Vagina (tissue), 2 donors: ENCODE results near the gene GATA2. TPM values are rescaled to one million over a fixed set of nuclear protein-coding genes. Genes with fewer than 3 reads are reported as not detected.

ENCODE experiments used
- DNase-seq, 2 donors: peaks; one replicate each; pipeline ENCODE4 v3.0.0-alpha.2; 2017; ENCODE audit errors: extremely low spot score in 2 of 2
- H3K27ac ChIP-seq: fragments of 200-600 bp; sonication (generic); one replicate; pipeline ENCODE4 v1.5.1; 2019
- H3K27me3 ChIP-seq: fragments of 200-600 bp; sonication (generic); one replicate; pipeline ENCODE4 v1.5.1; 2019
- H3K36me3 ChIP-seq, 2 donors: fragments of 200-600 bp; sonication (generic); one replicate each; pipeline ENCODE4 v1.5.1; 2017 to 2019
- H3K4me1 ChIP-seq: fragments of 200-600 bp; sonication (generic); one replicate; pipeline ENCODE4 v1.5.1; 2019
- H3K4me3 ChIP-seq, 2 donors: fragments of 200-600 bp; sonication (generic); 1 replicate in 1 of 2; 2 replicates in 1 of 2; pipeline ENCODE4 v1.5.1; 2016 to 2019
- H3K9me3 ChIP-seq: fragments of 200-600 bp; sonication (generic); one replicate; pipeline ENCODE4 v1.5.1; 2019
- POLR2A ChIP-seq, 2 donors: fragments of 450-650 bp; IDR thresholded peaks; one replicate each; pipeline ENCODE4 v1.6.1; 2017; ENCODE audit warnings: antibody characterized with exemption in 2 of 2, mild to moderate bottlenecking in 2 of 2, moderate library complexity in 2 of 2
- POLR2AphosphoS5 ChIP-seq, 2 donors: sonication (generic); formaldehyde crosslinking; IDR thresholded peaks; one replicate each; pipeline ENCODE4 v1.9.0; 2017; ENCODE audit warnings: antibody characterized with exemption in 2 of 2, mild to moderate bottlenecking in 2 of 2, low read depth in 1 of 2; ENCODE audit not compliant: insufficient read depth in 1 of 2
- intact Hi-C: fragments of 100-400 bp; cut with DNase I; formaldehyde crosslinking; loops from one replicate; pipeline ENCODE4 v1.15.1; 2023
- total RNA-seq: library from RNA; depleted of rRNA; stranded (reverse); fragments of >200 nt; gene quantifications from one replicate; pipeline ENCODE4 v1.2.3, GENCODE V29; 2016
- TF ChIP-seq, protein P1 (sequence below), 3 experiments: fragments of 450-650 bp in 2 of 3; fragments of 200-600 bp in 1 of 3; sonication (generic) in 1 of 3; IDR thresholded peaks; one replicate each; pipeline ENCODE4 v1.5.1; 2017 to 2019; ENCODE audit warnings: antibody characterized with exemption in 3 of 3, mild to moderate bottlenecking in 2 of 3, moderate library complexity in 2 of 3

The GATA2 gene
- total RNA-seq, 1 donor from 2014 or later, result 50.6 TPM

DNA sequence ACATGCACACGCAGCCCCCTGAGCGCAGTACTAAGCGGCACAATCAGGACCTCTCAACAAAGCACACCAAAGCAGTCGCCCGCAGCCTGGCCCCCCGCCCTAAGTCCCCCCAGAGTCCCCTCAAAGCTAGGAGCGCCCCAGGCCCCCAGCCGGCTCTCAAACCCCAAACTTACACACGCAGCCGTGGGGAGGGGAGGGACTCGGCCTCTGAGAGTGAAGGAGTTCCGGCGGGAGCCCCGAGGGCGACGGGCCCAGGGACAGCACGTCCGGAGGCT is 5.5 kb downstream of the GATA2 start:
- Histone ChIP-seq H3K36me3 (no peaks in the 10 kb centered on the region), H3K27ac (peak overlapping the region; percentile 95), H3K4me3 (peak overlapping the region; percentile 83), H3K9me3 (no peaks in the 10 kb centered on the region), H3K27me3 (no peaks in the 10 kb centered on the region), H3K4me1 (peaks cover 85% of the 10 kb centered on the region)
- no peak for TF ChIP-seq POLR2A (IDR thresholded peaks at IDR 0.05)
- no peak for TF ChIP-seq POLR2AphosphoS5 (IDR thresholded peaks at IDR 0.05; ENCODE audit: insufficient read depth in 1 of 2, low read depth in 1 of 2)
- TF ChIP-seq, protein P1, sequence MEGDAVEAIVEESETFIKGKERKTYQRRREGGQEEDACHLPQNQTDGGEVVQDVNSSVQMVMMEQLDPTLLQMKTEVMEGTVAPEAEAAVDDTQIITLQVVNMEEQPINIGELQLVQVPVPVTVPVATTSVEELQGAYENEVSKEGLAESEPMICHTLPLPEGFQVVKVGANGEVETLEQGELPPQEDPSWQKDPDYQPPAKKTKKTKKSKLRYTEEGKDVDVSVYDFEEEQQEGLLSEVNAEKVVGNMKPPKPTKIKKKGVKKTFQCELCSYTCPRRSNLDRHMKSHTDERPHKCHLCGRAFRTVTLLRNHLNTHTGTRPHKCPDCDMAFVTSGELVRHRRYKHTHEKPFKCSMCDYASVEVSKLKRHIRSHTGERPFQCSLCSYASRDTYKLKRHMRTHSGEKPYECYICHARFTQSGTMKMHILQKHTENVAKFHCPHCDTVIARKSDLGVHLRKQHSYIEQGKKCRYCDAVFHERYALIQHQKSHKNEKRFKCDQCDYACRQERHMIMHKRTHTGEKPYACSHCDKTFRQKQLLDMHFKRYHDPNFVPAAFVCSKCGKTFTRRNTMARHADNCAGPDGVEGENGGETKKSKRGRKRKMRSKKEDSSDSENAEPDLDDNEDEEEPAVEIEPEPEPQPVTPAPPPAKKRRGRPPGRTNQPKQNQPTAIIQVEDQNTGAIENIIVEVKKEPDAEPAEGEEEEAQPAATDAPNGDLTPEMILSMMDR (IDR thresholded peaks at IDR 0.05), result no peak
- intact Hi-C loops, result no loop called here
- DNase-seq, result no peak

GRCh38 chr3:128486681-128487537 is 6.1 kb downstream of the GATA2 start:
- Histone ChIP-seq H3K4me1 (peaks cover 84% of the 10 kb centered on the region), H3K36me3 (no peaks in the 10 kb centered on the region), H3K27me3 (no peaks in the 10 kb centered on the region), H3K4me3 (peak overlapping the region; percentile 83), H3K27ac (peak overlapping the region; percentile 95), H3K9me3 (no peaks in the 10 kb centered on the region)
- no peak for DNase-seq
- intact Hi-C loops, result no loop called here
- TF ChIP-seq, protein P1 (IDR thresholded peaks at IDR 0.05), result no peak
- TF ChIP-seq POLR2AphosphoS5 (IDR thresholded peaks at IDR 0.05; ENCODE audit: insufficient read depth in 1 of 2, low read depth in 1 of 2), result peak in 1 of 2 donors; percentile 31

DNA sequence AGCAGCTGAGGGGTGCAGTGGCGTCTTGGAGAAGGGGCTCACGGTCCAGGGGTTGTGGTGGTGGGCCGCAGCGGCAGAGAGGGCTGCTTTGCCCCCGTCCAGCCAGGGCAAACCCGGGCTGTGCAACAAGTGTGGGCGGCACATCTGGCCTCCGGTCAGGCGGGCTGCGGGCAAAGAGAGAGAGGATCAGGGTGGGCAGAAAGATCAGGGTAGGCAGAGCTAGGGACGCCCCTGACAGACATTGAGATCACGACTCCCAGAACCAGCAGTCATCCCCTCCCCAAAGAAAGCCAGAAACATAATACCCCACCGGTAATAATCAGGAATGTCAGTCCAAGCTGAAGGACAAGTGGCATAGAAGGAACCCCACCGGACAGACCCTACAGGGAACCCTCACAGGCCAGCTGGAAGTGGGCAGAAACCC is 6.8 kb downstream of the GATA2 start:
- intact Hi-C loops, result no loop called here
- H3K4me3 ChIP-seq, result peak overlapping the region; percentile 83
- no peaks in the 10 kb centered on the region for H3K36me3 ChIP-seq
- H3K4me1 ChIP-seq, result peaks cover 85% of the 10 kb centered on the region
- H3K27ac ChIP-seq, result peak overlapping the region; percentile 95
- no peaks in the 10 kb centered on the region for H3K27me3 ChIP-seq
- no peaks in the 10 kb centered on the region for H3K9me3 ChIP-seq
- DNase-seq, result no peak
- TF ChIP-seq POLR2AphosphoS5 (IDR thresholded peaks at IDR 0.05; ENCODE audit: insufficient read depth in 1 of 2, low read depth in 1 of 2), result no peak
- TF ChIP-seq, protein P1 (IDR thresholded peaks at IDR 0.05), result no peak

DNA sequence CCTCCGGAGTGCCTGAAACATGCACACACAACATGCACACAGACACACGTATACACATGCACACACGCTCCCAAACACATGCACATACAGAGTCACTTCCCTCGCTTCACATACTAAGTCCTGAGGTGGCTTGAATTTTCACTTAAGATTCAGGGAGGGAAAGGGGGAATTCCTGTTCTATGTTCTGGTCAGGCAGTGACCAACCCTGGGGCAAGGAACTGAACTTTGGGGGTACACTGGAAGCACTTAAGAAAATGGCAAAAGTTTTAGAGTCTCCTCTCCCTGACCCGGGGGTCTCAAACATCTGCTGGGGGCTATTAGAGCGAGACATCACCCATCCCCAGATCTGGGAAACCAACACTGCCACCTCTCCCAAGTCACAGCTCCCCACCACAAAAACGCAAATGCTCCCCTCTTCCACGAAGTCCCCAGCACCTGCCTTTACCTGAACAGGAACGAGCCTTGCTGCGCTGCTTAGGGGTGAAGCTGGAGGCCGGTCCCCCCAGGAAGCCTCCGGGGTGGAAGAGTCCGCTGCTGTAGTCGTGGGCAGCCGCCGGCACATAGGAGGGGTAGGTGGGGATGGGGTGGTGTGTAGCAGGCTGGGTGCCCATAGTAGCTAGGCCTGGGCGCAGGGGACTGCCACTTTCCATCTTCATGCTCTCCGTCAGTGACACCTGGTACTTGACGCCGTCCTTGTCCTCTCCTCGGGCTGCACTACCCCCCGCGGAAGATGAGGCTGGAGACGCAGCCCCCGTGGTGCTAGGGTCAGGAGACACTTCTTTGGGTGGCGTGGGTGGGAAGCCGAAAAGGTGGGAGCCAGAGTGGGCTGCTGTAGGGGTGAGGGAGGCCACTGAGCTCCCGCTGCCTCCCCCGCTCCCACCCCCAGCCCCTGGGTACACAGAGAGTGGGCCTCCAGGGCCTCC is 7.5 kb downstream of the GATA2 start:
- Histone ChIP-seq H3K27ac (peak overlapping the region; percentile 95), H3K4me3 (peak overlapping the region; percentile 83), H3K4me1 (peaks cover 81% of the 10 kb centered on the region), H3K27me3 (no peaks in the 10 kb centered on the region), H3K36me3 (peaks cover 0 to 5% of the 10 kb centered on the region in 2 donors), H3K9me3 (no peaks in the 10 kb centered on the region)
- DNase-seq, result no peak
- intact Hi-C loops, result no loop called here
- TF ChIP-seq, protein P1 (IDR thresholded peaks at IDR 0.05), result no peak
- no peak for TF ChIP-seq POLR2AphosphoS5 (IDR thresholded peaks at IDR 0.05; ENCODE audit: insufficient read depth in 1 of 2, low read depth in 1 of 2)
- TF ChIP-seq POLR2A (IDR thresholded peaks at IDR 0.05), result no peak
